HG02588 (cell line): ENCODE results near the gene CTIF.
"Not testable (repeated sequence)": the region's sequence is repeated elsewhere in the genome, so short reads cannot be mapped to it uniquely, and the experiment has no call there.

ENCODE experiments used
- ATAC-seq: cut with Tn5 transposase; IDR thresholded peaks from one replicate; pipeline ENCODE4 v1.9.1; 2021; ENCODE audit warnings: mild to moderate bottlenecking, moderate library complexity; ENCODE audit not compliant: unreplicated experiment

Gene CTIF

DNA sequence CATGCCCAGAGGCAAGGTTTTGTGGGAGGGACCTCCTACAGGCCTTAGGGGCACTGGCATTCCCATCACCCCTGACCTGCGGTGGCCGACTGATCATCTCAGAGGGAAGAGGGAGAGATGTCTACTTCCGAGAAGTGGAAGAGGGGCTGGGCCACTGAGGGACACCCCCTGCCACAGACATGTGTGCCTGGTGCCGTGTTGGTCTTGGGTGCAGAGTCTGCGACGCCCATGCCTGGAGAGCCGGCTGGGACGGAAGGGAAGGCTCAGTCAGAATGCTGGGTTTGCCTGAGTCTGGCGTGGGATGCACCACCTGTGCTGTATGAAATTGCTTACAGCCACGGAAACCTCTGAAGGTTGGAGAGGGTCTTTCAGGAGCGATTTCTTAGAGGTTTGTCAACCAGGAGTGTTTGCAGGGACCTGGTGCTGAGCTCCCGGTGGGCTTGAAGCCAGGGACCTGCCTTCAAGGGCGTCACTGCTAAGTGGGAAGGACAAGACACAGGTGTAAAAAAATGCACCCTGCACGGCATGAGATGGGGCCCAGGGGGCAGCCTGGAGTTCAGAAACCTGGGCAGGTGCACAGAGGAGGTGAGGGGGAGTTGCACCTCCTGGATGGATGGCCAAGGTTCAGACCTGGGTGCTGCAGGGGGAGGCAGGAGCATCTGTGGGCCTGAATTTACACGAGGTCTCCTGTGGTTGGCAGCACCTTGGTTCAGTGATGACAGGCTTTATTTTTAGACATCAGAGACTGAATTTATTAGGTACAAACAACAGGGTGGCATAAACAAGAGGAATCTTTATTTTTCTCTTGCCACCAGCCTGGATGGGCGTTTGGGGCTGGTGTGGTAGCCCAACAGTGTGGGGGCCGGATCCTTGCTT is 100.3 kb downstream of the CTIF start:
- no peak for ATAC-seq

DNA sequence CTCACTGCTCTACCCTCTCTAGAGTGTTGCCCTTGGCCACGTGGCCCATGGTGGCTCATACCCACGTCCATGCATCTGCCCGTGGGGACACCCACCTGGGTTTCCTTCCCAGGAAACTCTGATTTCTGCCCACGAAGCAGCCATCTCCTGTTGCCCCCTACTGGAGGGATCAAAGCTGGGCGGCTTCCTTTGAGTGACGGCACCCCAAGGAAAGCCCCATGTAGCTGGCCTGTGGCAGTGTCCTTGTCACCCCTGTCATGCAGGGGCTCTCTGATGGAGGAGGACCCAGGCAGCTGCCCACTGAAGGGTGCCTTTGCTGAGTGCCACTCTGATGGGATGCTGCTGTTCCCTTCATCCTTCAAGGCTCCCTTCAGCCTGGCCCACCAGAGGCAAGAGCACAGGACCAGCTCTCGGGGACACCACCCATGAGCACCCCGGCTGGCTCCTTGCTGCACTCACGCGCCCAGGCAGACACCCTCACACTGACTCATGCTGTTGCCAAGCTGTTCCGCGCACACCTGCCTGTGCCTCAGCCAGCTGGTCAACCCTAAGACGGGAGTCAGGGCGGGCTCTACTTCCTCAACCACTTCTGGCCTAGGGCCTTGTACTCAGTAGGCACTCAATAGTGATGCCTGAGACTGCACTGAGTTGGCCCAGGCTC is 101.1 kb downstream of the CTIF start:
- no peak for ATAC-seq

- no peak for ATAC-seq
These were observed 101.9 kb downstream of the CTIF start for GRCh38 chr18:48640566-48641270.

- ATAC-seq, result no peak
These were observed 103.2 kb downstream of the CTIF start for GRCh38 chr18:48641981-48642380.

DNA sequence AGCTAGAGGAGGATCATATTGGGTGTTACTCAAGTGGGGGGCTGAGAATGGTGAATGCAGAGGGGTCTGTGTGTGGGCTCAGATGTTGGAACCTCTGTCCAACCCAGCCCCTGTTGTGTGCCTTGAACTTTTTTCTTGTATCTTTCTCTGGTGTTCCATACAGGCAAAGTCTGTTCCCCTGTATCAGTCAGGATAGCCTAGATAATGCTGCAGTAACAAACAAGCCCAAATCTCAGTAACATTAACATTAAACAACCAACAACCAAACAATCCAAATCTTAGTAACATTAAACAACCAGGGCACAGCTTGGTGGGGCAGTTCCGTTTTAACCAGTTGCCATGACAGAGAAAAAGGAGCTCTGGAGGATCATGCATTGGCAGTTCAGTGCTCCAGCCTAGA is 103.7 kb downstream of the CTIF start:
- no peak for ATAC-seq

DNA sequence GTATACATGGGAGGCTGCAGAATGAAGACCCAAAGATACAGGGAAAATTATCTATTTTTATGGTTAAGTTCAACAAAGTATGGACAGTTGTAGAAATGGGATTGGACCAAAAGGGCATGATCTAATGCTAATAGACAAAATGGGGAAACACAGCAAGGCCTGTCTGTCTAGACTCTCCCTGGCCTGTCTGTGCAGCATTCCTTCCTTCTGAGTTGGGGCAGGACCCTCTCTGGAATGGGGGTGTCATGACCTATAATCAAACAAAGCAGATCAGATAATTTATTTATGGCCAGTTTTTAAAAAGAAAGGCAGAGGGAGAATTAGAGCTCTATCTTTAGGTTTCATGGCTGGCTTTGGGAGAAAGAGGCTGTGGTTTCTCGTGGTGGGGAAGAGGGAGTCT is 104.4 kb downstream of the CTIF start:
- ATAC-seq, result no peak

DNA sequence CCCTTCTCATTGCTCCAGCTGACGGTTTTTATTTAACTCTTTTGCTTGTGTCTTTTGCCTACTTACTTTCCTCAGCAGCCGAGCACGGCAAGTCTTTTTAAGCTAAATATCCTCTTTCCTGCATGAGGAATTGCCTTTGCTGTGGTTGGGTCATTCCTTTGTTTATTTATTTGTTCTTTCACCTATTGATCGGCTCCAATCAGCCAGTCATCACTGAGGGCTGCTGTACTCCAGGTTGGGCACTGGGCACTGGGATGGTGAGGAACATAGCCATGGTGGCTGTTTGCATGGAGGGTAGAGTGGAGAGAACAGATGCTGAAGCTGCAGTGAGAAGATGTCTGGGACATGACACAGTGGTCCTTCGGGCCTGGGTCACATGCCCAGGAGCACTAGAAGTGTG is 105.2 kb downstream of the CTIF start:
- ATAC-seq, result no peak

DNA sequence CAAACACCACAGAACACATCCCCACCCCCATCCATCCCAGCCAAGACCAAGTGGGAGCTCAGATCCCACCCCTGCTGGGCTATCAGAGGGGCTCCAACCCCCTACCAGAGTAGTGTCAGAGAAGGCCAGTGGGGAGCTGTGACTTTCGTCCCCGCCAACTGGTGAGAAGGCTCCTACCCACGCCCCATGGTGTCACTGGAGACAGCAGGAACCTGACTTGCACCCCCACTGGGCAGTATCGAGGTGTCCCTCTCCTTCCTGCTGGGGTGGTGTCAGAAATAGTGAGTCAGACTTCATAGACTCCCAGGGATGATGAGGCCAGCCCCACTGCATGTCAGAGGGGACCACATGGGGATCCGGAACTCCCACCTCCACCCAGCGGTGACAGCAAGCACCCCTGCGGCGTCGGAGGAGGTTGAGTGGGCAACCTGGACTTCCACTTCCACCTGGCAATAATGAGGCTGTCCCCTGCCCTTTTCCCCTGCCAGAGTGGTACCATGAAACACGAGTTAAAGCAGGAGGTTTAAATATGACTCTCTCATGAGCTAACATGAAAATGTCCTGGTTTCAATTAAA is 106.7 kb downstream of the CTIF start:
- no peak for ATAC-seq

DNA sequence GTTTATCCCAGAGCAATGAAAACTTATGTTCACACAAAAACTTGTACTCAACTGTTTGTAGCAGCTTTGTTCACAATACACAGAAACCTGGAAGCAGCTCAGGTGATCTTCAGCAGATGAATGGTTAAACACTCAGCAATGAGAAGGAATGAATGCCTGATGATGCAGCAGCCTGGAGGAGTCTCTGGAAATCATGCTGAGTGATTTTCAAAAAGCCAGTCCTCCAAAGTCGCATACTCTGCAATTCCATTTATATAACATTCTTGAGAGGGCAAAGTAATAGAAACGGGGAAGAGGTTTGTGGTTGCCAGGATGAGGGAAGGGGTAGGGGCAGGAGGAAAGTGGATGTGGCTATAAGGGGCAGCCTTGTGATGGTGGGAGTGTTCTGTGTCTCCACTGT is 108.1 kb downstream of the CTIF start:
- ATAC-seq, result no peak

GRCh38 chr18:48649231-48649630 is 110.4 kb downstream of the CTIF start:
- ATAC-seq, result no peak

DNA sequence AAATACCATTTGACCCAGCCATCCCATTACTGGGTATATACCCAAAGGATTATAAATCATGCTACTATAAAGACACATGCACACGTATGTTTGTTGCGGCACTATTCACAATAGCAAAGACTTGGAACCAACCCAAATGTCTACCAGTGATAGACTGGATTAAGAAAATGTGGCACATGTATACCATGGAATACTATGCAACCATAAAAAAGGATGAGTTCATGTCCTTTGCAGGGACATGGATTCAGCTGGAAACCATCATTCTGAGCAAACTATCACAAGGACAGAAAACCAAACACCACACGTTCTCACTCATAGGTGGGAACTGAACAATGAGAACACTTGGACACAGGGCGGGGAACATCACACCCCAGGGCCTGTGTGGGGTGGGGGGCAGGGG is 115.8 kb downstream of the CTIF start:
- ATAC-seq, result not testable (repeated sequence)

- ATAC-seq, result no peak
These were observed 116.7 kb downstream of the CTIF start for GRCh38 chr18:48655508-48655907.

- ATAC-seq, result no peak
These were observed 117.3 kb downstream of the CTIF start for GRCh38 chr18:48656176-48656575.

GRCh38 chr18:48656582-48656981 is 117.8 kb downstream of the CTIF start:
- no peak for ATAC-seq

DNA sequence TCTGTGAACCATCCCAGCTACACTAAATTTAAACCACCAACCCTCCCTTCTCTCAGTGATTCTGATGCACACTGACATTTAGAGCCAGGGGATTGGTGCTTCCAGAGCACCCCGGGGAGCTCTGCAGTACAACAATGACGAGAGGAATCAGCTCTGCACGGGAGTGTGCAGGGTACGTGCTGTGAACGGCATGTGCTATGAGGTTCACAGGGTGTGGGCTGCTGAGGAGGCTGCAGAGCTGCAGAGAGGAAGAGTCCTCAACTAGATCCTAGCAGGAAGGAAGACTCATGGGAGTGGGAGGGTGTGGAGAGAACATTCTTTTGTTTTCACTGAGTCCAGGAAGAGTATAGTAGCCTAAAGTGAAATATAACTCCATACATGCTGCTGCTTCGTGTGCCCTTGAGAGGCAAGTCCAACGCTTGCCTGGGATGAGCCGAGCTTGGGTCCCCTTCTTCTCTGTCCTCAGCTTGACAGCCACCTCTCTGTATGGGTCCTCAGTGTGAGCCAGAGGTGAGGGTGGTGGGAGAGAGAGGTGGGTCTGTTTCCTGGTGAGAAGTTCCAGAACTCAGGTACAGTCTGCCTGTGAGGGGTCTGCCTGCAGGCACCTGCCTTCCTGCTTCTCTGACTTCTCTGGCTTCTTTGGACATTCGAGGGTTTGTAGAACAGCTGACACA is 118.8 kb downstream of the CTIF start:
- no peak for ATAC-seq

GRCh38 chr18:48658721-48659120 is 119.9 kb downstream of the CTIF start:
- ATAC-seq, result no peak

GRCh38 chr18:48659188-48660009 is 120.6 kb downstream of the CTIF start:
- no peak for ATAC-seq

DNA sequence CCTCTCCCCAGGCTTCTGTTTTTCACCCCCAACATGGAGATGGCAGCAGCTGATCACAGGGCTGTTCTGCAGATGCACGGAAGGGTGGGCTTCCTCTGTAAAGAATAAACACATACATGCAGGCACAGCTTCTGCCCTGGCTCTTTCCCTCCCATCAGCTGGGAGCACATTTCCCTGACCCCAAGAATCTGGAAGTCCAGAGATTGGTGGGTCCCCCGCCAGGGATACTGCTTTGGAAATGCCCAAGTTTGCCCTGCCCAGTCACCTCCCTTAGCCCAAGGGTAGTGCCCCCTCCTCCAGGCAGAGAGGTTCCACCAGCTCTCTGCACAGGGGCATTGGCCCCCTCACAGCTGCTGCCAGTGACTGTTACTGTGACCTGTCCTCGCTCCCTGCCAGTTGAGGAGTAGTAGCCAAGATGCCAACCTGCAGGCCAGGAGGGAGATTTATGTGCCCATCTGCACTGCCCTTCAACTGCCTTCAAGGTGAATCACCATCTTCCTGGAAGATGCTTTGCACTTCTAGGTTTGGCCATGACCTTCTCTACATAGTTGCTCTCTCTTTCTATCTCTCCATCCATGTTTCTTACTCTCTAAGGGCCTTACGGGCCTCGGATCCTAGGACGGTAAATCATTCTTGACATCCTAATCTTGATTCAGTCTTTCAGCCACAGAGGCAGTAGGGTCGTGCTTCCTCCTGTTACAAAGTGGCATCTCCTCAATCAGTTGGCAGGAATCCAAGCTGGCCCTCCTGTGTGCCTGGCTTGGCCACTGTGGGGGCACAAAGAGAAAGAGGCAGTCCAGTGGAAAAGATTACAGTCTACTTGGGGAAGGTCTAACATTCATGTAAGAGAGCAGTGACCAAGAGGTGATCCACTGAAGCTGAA is 121.8 kb downstream of the CTIF start:
- ATAC-seq, result no peak

- no peak for ATAC-seq
These were observed 122.6 kb downstream of the CTIF start for GRCh38 chr18:48661421-48661820.
